ENCODE measurements around the gene ROR2. TPM values are rescaled to one million over a fixed set of nuclear protein-coding genes. Genes with fewer than 3 reads are reported as not detected.

Gene ROR2
- total RNA-seq, 1 donor: not detected

DNA sequence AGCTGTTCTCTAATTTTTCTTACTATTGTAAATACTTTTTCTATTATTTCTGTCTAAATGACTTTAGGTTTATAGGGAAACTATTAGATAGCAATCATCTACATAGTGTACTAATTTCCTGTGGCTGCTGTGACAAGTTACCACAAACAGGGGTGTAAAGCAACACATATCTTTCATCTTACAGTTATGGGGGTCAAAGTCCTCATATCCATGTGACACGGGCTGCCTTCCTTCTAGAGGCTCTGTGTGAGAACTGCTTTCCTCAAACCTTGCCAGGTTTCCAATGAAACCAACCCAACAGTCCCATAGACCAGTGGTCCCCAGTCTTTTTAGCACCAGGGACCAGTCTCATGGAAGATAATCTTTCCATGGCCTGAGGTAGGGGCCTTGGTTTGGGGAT lies 189.1 kb downstream of the ROR2 start:
- Histone ChIP-seq H3K4me3 (ENCODE audit: low read length) (no peak overlapping the region), H3K4me1 (ENCODE audit: insufficient read depth, low read length) (no peaks in the 10 kb centered on the region)

DNA sequence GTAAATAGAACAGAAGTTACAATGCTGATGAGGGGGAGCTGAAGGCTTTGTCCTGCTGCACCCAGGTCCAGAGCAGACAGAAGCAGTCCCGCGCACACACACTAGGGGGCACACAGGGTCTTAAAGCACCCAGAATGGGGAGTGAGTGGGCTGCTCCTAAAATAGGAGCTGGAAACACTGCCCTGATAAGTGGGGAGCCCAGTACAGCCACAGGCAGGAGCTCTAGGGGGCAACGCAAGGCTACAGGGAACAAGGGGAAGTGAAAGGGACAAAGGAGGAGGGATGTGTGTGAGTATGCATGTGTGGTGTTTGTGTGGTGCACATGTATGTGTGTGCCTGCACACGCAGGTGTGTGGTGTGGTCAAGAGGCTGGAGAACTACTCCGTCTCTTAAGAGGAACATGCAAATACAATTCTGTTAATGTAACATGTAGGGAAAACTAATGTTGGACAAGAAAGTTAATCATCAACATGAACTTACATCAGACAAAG lies 191.5 kb downstream of the ROR2 start:
- H3K27me3 ChIP-seq (ENCODE audit: insufficient read depth, low read length): no peaks in the 10 kb centered on the region
- H3K9me3 ChIP-seq (ENCODE audit: low read depth, low read length): no peaks in the 10 kb centered on the region
- H3K4me1 ChIP-seq (ENCODE audit: insufficient read depth, low read length): no peaks in the 10 kb centered on the region
- H3K4me3 ChIP-seq (ENCODE audit: low read length): no peak overlapping the region

More for the DNA sequence above, 189.1 kb downstream of the ROR2 start:
- Histone ChIP-seq H3K9me3 (ENCODE audit: low read depth, low read length) (no peaks in the 10 kb centered on the region), H3K27me3 (ENCODE audit: insufficient read depth, low read length) (peaks cover under 1% of the 10 kb centered on the region)

DNA sequence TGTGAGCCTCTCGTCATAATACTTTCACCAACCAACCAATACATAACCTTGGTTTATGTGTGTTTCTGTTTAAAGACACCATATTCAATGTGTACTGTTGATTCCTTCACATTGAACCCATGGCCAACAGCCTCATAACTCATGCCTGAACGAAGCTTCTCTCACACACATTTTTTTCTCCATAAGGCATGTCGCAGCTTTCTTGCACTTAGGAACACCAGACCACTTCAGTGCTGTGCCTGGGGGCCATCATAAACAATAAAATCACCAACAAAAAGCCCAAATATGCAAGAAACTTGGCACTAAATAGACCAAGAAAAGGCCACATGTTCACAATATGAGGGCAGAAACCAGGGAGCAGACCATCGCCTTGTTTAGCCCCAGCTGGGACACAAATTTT lies 192.2 kb downstream of the ROR2 start:
- Histone ChIP-seq H3K4me1 (ENCODE audit: insufficient read depth, low read length) (no peaks in the 10 kb centered on the region), H3K4me3 (ENCODE audit: low read length) (no peak overlapping the region), H3K27me3 (ENCODE audit: insufficient read depth, low read length) (no peaks in the 10 kb centered on the region)

DNA sequence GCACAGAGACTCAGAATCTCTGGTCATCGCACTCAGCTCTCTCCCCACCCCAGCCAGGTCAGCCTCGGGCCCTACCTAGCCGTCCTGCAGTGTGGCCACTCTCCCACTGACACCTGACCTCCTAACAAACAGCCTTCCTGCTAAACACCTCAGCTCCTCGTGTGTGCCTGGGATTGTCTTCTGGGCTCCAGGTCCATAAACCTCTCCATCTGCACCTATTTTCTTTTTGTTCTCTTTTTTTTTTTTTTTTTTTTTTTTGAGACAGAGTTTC lies 193.6 kb downstream of the ROR2 start:
- Histone ChIP-seq H3K4me3 (ENCODE audit: low read length) (no peak overlapping the region), H3K27me3 (ENCODE audit: insufficient read depth, low read length) (no peaks in the 10 kb centered on the region), H3K4me1 (ENCODE audit: insufficient read depth, low read length) (no peaks in the 10 kb centered on the region), H3K9me3 (ENCODE audit: low read depth, low read length) (no peaks in the 10 kb centered on the region)

More for the DNA sequence above, 192.2 kb downstream of the ROR2 start:
- no peaks in the 10 kb centered on the region for H3K9me3 ChIP-seq (ENCODE audit: low read depth, low read length)

DNA sequence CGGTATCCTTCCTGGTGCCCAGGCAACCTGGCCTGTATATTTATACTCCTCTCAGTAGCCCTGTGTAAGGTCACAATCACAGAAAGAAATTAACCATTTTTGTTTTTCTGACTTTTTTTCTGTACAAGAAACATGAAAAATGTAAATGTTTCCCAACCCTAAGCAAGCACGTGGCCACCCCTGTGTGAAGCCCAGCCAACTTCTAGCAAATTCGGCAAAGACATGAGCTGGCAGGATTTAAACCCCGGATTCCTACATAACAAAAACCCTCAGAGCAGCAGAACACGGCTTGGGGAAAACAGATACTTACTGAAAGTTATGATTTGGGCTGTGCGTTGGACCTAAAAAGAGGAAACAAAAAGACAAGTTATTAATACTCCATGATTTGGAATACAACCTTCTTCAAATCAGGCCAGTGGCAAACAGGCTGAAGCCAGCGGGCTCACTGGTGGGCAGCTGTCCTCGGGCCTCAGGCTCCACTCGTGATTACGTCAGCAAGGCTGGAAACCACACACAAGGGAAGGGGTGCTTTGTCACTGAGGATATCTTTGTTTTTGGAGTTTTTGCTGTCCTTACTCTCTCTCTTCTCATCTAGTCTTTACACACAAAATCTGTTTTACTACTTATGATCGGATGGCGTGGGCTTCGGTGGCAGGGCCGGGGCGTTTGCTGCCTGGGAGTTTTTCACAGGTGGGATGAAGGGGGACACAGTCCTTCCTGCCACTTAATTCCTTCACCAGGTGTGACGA lies 194.1 kb downstream of the ROR2 start:
- Histone ChIP-seq H3K9me3 (ENCODE audit: low read depth, low read length) (no peaks in the 10 kb centered on the region), H3K4me3 (ENCODE audit: low read length) (no peak overlapping the region), H3K27me3 (ENCODE audit: insufficient read depth, low read length) (no peaks in the 10 kb centered on the region), H3K4me1 (ENCODE audit: insufficient read depth, low read length) (no peaks in the 10 kb centered on the region)

DNA sequence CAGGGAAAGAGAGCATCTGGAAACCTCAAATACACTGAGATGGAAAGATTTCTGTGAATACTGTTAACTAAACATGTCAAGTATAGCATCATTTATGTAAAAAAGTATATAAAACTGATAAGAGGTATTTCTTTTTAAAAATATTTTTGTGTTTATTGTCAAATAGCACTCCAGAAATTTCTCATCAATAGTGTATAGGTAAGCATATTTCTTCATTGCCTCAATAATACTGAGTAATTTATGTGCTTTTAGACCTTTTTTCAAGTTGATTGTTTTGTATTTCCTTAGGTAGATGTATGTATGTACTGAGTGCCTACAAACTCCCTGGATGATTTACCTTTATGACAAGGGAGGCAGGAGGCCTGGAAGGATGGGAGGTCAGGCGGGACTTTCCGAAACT lies 196.3 kb downstream of the ROR2 start:
- Histone ChIP-seq H3K9me3 (ENCODE audit: low read depth, low read length) (no peaks in the 10 kb centered on the region), H3K4me1 (ENCODE audit: insufficient read depth, low read length) (no peaks in the 10 kb centered on the region), H3K4me3 (ENCODE audit: low read length) (no peak overlapping the region), H3K27me3 (ENCODE audit: insufficient read depth, low read length) (no peaks in the 10 kb centered on the region)

DNA sequence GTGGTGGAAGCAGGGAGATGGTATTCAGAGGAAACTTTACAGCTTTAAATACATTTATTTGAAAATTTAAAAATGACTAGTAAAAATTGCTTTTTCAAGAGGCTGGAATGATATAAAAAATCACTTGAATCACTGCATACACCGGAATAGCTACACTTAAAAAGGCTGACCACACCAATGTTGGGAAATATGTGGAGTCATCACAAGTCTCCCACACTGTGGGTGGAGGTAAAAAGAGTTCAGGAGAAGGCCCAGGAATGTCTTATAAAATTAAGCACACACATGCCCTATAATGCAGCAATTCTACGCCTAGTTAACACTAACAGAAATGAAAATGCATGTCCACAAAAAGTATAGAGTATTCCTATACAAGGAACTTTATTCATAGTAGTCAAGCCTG lies 198.1 kb downstream of the ROR2 start:
- H3K4me3 ChIP-seq (ENCODE audit: low read length): no peak overlapping the region
- H3K9me3 ChIP-seq (ENCODE audit: low read depth, low read length): no peaks in the 10 kb centered on the region
- H3K4me1 ChIP-seq (ENCODE audit: insufficient read depth, low read length): no peaks in the 10 kb centered on the region
- no peaks in the 10 kb centered on the region for H3K27me3 ChIP-seq (ENCODE audit: insufficient read depth, low read length)

DNA sequence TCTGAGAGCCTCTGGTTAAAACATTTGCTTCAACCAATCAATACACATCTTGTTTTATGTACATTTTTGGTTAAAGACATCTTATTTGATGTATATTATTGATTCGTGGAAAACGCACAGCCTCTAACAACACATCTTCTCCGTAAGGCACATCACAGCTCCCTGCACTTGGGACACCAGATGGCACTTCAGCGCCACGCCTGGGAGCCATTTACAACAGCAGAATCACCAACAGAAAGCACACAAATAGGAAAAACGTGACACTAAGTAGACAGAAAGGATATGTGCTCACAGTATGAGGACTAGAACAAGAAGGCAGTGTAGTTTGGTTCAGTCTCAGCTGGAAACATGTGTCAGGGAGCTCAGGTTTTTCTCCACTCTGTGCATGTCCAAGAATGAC lies 199.7 kb downstream of the ROR2 start:
- H3K27me3 ChIP-seq (ENCODE audit: insufficient read depth, low read length): no peaks in the 10 kb centered on the region
- no peaks in the 10 kb centered on the region for H3K4me1 ChIP-seq (ENCODE audit: insufficient read depth, low read length)
- no peaks in the 10 kb centered on the region for H3K9me3 ChIP-seq (ENCODE audit: low read depth, low read length)
- no peak overlapping the region for H3K4me3 ChIP-seq (ENCODE audit: low read length)

DNA sequence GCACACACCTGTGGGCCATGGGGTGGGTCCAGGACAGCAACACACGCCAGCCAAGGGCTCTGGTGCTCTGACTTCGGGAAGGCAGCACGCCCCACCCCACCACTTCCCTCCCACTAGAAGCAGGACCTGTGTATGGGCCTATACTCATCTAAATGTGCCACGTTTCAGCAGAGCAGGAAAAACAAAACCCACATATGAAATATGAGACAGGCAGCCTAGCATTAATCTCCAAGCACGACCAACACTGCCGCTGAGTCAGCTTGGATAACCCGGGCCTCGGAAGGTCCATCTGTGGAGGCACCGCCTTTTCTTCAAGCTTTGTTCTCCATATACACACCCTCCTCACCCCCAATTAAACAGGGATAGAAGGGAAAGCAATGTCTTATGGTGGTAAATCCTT lies 203.1 kb downstream of the ROR2 start:
- Histone ChIP-seq H3K4me3 (ENCODE audit: low read length) (no peak overlapping the region), H3K9me3 (ENCODE audit: low read depth, low read length) (no peaks in the 10 kb centered on the region), H3K27me3 (ENCODE audit: insufficient read depth, low read length) (no peaks in the 10 kb centered on the region), H3K4me1 (ENCODE audit: insufficient read depth, low read length) (no peaks in the 10 kb centered on the region)

DNA sequence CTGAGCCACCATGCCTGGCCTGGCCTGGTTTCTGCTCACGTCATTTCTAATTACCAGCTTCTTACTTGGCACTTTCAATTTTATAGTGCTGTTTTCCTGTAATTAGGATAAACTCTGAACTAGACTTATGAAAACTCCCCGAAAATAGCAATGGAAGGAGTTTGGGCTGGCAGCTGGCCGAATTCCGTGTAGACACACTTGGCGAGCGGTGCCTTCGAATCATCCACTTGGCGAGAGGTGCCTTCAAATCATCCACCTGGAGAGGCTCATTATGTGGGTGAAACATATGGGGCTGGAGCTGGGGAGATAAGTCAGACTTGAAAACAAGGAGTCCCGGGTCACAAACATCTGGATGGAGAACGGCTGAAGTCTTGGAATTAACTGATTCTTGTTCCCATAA lies 203.7 kb downstream of the ROR2 start:
- Histone ChIP-seq H3K27me3 (ENCODE audit: insufficient read depth, low read length) (no peaks in the 10 kb centered on the region), H3K9me3 (ENCODE audit: low read depth, low read length) (no peaks in the 10 kb centered on the region), H3K4me3 (ENCODE audit: low read length) (no peak overlapping the region), H3K4me1 (ENCODE audit: insufficient read depth, low read length) (no peaks in the 10 kb centered on the region)

DNA sequence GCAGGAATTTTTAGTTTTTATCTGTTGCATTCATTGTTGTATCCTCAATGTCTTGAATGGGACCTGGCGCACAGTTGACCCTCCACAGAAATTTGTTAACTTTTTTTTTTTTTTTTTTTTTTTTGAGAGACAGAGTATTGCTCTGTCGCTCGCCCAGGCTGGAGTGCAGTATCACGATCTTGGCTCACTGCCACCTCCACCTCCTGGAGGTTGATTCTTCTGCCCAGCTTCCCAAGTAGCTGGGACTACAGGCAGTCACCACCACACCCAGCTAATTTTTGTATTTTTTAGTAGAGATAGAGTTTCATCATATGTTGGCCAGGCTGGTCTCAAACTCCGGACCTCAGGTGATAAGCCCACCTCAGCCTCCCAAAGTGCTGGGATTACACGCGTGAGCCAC lies 205.9 kb downstream of the ROR2 start:
- no peaks in the 10 kb centered on the region for H3K4me1 ChIP-seq (ENCODE audit: insufficient read depth, low read length)
- H3K27me3 ChIP-seq (ENCODE audit: insufficient read depth, low read length): no peaks in the 10 kb centered on the region
- no peaks in the 10 kb centered on the region for H3K9me3 ChIP-seq (ENCODE audit: low read depth, low read length)
- H3K4me3 ChIP-seq (ENCODE audit: low read length): no peak overlapping the region

DNA sequence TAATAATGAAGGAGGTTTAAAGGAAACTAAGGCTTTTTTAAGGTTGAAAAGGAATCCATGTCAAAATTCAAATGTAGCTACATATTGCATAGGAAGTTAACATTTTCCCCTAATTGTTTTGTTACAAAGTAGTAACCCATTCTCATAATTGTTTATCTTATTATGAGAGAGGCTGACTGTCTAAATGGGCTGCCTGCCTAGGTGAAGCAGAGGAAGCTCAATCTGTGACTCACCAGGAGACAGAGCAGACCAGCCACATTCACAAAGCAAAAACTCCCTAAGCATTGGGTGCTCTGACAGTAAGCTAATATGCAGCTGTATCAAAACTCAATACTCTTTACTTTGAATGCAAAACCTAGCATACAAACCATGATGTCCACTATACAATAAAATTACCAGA lies 208.5 kb downstream of the ROR2 start:
- H3K9me3 ChIP-seq (ENCODE audit: low read depth, low read length): no peaks in the 10 kb centered on the region
- no peak overlapping the region for H3K4me3 ChIP-seq (ENCODE audit: low read length)
- H3K27me3 ChIP-seq (ENCODE audit: insufficient read depth, low read length): no peaks in the 10 kb centered on the region
- H3K4me1 ChIP-seq (ENCODE audit: insufficient read depth, low read length): no peaks in the 10 kb centered on the region

DNA sequence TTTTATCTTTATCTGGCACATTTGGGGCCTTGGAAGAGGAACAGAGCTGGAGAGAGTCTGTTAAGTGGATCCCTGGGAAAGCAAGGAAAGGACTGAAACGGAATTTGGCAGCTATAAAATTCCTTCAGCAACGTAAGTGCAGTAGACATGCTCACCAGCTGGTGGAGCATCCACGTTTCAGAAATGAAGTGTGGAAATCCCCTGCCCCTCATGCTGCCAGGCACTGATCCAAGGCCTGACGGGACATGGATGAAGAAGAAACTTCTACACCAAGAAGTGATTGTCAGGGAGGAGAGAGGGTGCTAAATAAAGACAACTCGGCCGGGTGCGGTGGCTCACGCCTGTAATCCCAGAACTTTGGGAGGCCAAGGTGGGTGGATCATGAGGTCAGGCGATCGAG lies 209.3 kb downstream of the ROR2 start:
- Histone ChIP-seq H3K4me3 (ENCODE audit: low read length) (no peak overlapping the region), H3K4me1 (ENCODE audit: insufficient read depth, low read length) (no peaks in the 10 kb centered on the region), H3K9me3 (ENCODE audit: low read depth, low read length) (no peaks in the 10 kb centered on the region), H3K27me3 (ENCODE audit: insufficient read depth, low read length) (no peaks in the 10 kb centered on the region)

DNA sequence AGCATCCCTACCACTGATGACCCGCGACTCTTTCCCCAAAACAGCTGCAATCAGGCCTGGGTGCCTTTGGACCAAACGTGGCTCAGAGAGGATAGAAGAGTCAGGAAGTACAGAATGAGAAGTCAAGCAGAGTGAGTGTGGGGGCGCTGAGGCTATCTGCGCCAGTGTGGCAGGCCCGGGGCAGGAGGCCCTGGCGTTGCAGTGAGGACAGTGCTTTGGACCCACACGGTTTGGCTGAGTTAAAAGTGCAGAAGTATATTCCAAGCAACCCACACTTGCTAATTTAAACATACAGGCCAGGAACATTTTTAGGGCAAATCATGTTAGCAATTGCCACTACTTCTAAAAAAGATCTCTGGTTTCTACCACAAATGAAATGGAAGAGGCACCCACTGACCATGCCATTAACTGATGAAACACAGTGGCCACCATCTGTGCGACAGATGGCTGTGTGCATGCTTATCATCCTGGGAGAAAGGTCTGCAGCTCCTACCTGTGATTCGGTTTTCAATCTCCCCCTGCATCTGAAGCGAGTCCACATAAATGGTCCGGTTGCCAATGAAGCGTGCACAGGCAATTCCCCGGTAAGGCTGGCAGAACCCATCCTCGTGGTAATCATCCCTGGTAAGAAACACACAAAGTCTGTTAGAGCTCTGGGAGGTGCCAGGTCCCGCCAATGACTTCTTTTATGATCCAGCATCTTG lies 213.0 kb downstream of the ROR2 start:
- Histone ChIP-seq H3K4me1 (ENCODE audit: insufficient read depth, low read length) (no peaks in the 10 kb centered on the region), H3K9me3 (ENCODE audit: low read depth, low read length) (no peaks in the 10 kb centered on the region), H3K27me3 (ENCODE audit: insufficient read depth, low read length) (no peaks in the 10 kb centered on the region), H3K4me3 (ENCODE audit: low read length) (no peak overlapping the region)

DNA sequence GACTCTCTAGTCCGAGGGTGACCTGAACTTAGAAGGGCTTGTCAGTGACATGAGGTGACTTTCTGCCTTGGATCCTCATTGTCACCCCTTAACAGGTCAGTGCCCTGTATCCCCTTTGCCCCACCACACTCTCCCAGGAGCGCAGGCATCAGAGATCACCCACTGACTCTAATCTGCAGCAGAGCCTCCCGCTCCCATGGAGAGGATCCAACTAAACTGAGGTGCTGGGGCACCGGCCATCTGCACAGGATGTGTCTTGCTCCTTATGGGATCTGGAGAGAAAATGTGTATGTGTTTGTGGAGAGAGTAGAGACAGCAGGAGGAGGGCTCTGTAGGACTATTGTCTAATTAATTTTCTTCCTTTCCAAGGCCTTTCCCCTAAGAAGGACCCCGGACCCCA lies 213.7 kb downstream of the ROR2 start:
- H3K4me3 ChIP-seq (ENCODE audit: low read length): no peak overlapping the region
- H3K4me1 ChIP-seq (ENCODE audit: insufficient read depth, low read length): no peaks in the 10 kb centered on the region
- H3K9me3 ChIP-seq (ENCODE audit: low read depth, low read length): no peaks in the 10 kb centered on the region
- H3K27me3 ChIP-seq (ENCODE audit: insufficient read depth, low read length): no peaks in the 10 kb centered on the region

DNA sequence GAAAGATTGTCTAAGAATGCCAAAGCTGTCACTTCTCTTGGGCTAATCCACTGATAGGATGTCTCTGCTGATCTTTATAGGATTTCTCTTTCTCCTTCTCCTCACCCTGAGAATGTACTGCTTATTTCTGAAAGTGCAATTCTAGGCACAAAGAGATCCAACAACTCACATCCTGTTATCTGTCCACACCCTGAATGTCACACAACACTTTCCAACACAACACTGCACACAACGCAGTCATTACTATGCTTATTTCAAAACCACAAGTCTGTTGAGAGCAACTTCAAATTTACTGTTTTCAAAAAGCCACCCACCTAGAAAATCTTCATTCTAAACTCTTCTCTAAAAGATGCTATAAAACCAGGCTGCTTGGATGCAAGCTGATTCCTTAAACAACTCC lies 215.0 kb downstream of the ROR2 start:
- no peaks in the 10 kb centered on the region for H3K4me1 ChIP-seq (ENCODE audit: insufficient read depth, low read length)
- H3K9me3 ChIP-seq (ENCODE audit: low read depth, low read length): no peaks in the 10 kb centered on the region
- H3K27me3 ChIP-seq (ENCODE audit: insufficient read depth, low read length): no peaks in the 10 kb centered on the region
- no peak overlapping the region for H3K4me3 ChIP-seq (ENCODE audit: low read length)
